GM12891 (cell line): ENCODE results near the gene EPG5.

Experiments used
- POLR2A ChIP-seq: IDR thresholded peaks from 2 replicates; pipeline ENCODE4 v1.6.1; 2011; ENCODE audit warnings: low read depth, low read length, control low read depth
- POLR2AphosphoS5 ChIP-seq: IDR thresholded peaks from 2 replicates; pipeline ENCODE4 v1.6.1; 2011; ENCODE audit warnings: low read depth, low read length, control low read depth
- POU2F2 ChIP-seq: IDR thresholded peaks from 2 replicates; pipeline ENCODE4 v1.6.1; 2011; ENCODE audit warnings: low read depth, mild to moderate bottlenecking, control low read depth, low read length, moderate library complexity
- SPI1 ChIP-seq: IDR thresholded peaks from 2 replicates; pipeline ENCODE4 v1.6.1; 2011; ENCODE audit warnings: low read depth, low read length, control low read depth
- TAF1 ChIP-seq: IDR thresholded peaks from 2 replicates; pipeline ENCODE4 v1.6.1; 2011; ENCODE audit warnings: low read depth, low read length, control low read depth

- TF ChIP-seq POLR2AphosphoS5 (no peak), POLR2A (no peak), TAF1 (no peak), POU2F2 (no peak), SPI1 (no peak)
Measured at GRCh38 chr18:45841765-45842442, 125.2 kb downstream of the EPG5 start.
